Testis (tissue), 3 donors: ENCODE results near the gene SMC5. TPM values are rescaled to one million over a fixed set of nuclear protein-coding genes. Genes with fewer than 3 reads are reported as not detected.

Experiments used
- DNase-seq: peaks from one replicate; pipeline ENCODE4 v3.0.0-alpha.2; 2019
- H3K27ac ChIP-seq, 2 donors: fragments of 200-600 bp; sonication (generic); one replicate each; pipeline ENCODE4 v1.5.1; 2019
- H3K27me3 ChIP-seq: fragments of 200-600 bp; sonication (generic); one replicate; pipeline ENCODE4 v1.5.1; 2019
- H3K36me3 ChIP-seq: fragments of 200-600 bp; sonication (generic); one replicate; pipeline ENCODE4 v1.5.1; 2017; ENCODE audit warnings: low read depth; ENCODE audit errors: missing control alignments
- H3K4me1 ChIP-seq: fragments of 200-600 bp; sonication (generic); one replicate; pipeline ENCODE4 v1.5.1; 2019
- H3K4me3 ChIP-seq, 2 donors: fragments of 200-600 bp; sonication (generic); one replicate each; pipeline ENCODE4 v1.5.1; 2017 to 2019
- H3K9me3 ChIP-seq: fragments of 200-600 bp; sonication (generic); one replicate; pipeline ENCODE4 v1.5.1; 2017
- POLR2A ChIP-seq: fragments of 450-650 bp; IDR thresholded peaks from one replicate; pipeline ENCODE4 v1.6.1; 2017; ENCODE audit warnings: antibody characterized with exemption, mild to moderate bottlenecking, moderate library complexity
- WGBS, 2 donors: methylation state at CpG; one replicate each; pipeline ENCODE4 v1.1.5; 2018; 5-methylcytosine and 5-hydroxymethylcytosine counted together
- intact Hi-C: fragments of 100-400 bp; cut with DNase I; formaldehyde crosslinking; loops from one replicate; pipeline ENCODE4 v1.15.1; 2023; ENCODE audit warnings: low total_unique reads
- polyA plus RNA-seq: library from polyadenylated mRNA; stranded (reverse); fragments of 350-450 nt; fragmentation: Illumina TruSeq; extraction: RNeasy Lipid Tissue Mini Kit (QIAGEN cat#74804); gene quantifications from one replicate; pipeline ENCODE4 v1.2.3, GENCODE V29; 2014; ENCODE audit warnings: low read depth, low replicate concordance; ENCODE audit not compliant: insufficient read depth
- total RNA-seq, 2 donors: library from RNA; depleted of rRNA; stranded (reverse); fragments of >200 nt; gene quantifications; one replicate each; pipeline ENCODE4 v1.2.3, GENCODE V29; 2016
- TF ChIP-seq, protein P1 (sequence below), 3 experiments: fragments of 450-650 bp in 2 of 3; fragments of 200-600 bp in 1 of 3; sonication (generic) in 1 of 3; IDR thresholded peaks; one replicate each; pipeline ENCODE4 v1.5.1; 2016 to 2019; ENCODE audit warnings: antibody characterized with exemption in 3 of 3, mild to moderate bottlenecking in 2 of 3, moderate library complexity in 1 of 3

Gene SMC5
- total and polyA plus RNA-seq, 3 donors from 2014 or later: 11.9 to 42.6 (median 39.0) TPM

DNA sequence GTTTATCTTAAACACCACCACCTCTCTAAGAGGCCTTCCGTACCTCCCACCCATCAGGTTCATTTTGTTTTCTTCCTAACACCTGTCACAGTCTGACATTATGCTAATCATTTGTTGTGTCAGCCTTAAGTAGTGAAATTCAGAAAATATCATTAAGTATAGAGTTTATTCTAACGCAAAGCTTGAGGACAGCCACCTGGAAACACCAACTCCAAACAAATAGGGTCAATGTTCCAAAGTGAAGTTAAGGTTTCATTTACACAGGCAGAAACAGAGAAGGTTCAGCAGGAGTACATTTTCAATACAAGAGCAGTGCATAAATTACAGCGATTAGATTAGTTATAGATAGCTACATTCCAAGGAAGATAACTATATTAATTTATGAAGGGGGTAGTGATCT is 1.3 kb upstream of the SMC5 start:
- H3K4me3 ChIP-seq: peak overlapping the region in 1 of 2 donors; percentile 99
- no peak for DNase-seq
- intact Hi-C loops: no loop called here
- TF ChIP-seq POLR2A: no peak
- TF ChIP-seq, protein P1, sequence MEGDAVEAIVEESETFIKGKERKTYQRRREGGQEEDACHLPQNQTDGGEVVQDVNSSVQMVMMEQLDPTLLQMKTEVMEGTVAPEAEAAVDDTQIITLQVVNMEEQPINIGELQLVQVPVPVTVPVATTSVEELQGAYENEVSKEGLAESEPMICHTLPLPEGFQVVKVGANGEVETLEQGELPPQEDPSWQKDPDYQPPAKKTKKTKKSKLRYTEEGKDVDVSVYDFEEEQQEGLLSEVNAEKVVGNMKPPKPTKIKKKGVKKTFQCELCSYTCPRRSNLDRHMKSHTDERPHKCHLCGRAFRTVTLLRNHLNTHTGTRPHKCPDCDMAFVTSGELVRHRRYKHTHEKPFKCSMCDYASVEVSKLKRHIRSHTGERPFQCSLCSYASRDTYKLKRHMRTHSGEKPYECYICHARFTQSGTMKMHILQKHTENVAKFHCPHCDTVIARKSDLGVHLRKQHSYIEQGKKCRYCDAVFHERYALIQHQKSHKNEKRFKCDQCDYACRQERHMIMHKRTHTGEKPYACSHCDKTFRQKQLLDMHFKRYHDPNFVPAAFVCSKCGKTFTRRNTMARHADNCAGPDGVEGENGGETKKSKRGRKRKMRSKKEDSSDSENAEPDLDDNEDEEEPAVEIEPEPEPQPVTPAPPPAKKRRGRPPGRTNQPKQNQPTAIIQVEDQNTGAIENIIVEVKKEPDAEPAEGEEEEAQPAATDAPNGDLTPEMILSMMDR (IDR thresholded peaks at IDR 0.05): no peak
- no peaks in the 10 kb centered on the region for H3K36me3 ChIP-seq
- H3K9me3 ChIP-seq: no peaks in the 10 kb centered on the region
- peak overlapping the region; percentile 97 to 98 for H3K27ac ChIP-seq
- peaks cover 49% of the 10 kb centered on the region for H3K4me1 ChIP-seq
- no peaks in the 10 kb centered on the region for H3K27me3 ChIP-seq
- WGBS, 2 donors: 19 to 34% methylated on average over 3 of the region's 3 CpGs

DNA sequence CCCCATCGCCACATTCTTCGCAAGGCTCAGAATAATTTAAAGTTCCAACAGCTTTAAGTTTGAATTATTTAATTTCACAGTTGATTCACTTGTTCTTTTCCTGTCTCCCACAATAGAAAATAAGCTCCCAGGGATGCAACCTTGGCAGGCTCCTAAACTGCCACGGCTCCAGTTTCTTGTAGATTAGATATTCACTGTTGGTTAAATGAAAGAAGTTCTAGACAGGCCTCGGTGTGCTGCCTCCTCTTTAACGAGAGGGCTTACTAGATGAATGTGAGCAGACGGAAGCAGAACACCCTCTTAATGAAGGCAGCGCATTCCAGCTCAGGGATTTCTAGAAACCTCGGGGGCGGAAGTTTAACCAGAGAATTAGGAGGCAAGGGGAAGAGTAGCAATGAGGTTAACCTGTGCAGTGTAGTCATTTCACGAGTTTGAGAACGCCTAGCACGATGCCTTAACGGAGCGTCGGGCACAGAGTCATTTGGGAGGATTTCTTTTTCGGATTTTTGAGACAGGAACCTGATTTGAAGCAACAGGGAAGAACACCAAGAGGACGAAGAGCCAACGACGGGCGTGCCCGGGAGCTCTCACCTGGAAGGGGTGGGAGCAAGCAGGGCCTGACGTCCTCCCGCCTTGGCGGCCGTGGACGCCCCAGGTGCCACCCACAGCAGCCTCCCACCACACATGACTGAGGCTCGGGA is 637 bp upstream of the SMC5 start:
- DNase-seq: peak; percentile 60
- peak overlapping the region; percentile 97 to 98 for H3K27ac ChIP-seq
- no peaks in the 10 kb centered on the region for H3K36me3 ChIP-seq
- intact Hi-C loops: no loop called here
- H3K27me3 ChIP-seq: no peaks in the 10 kb centered on the region
- H3K4me1 ChIP-seq: peaks cover 49% of the 10 kb centered on the region
- H3K4me3 ChIP-seq: peak overlapping the region; percentile 93 to 99
- TF ChIP-seq POLR2A: no peak
- TF ChIP-seq, protein P1 (IDR thresholded peaks at IDR 0.05): no peak
- WGBS, 2 donors: 3% methylated on average over 26 to 27 of the region's 27 CpGs
- no peaks in the 10 kb centered on the region for H3K9me3 ChIP-seq

DNA sequence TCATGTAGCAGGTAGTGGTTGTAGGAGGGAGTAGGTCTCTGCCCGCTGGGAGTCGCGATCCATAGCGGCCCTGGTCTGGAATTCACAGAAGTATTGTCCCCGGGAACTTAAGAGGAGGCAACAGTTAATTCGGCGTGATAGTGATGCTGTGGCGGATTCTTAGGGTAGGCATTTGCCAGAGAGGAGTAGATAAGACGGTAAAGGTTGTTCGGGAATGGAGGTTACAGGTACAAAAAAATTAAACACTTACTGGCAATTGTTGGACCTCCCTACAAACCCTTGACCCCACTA is 679 bp downstream of the SMC5 start:
- Histone ChIP-seq H3K27me3 (no peaks in the 10 kb centered on the region), H3K4me3 (peak overlapping the region; percentile 93 to 99), H3K9me3 (no peaks in the 10 kb centered on the region), H3K36me3 (no peaks in the 10 kb centered on the region), H3K27ac (peak overlapping the region; percentile 97 to 98), H3K4me1 (peaks cover 49% of the 10 kb centered on the region)
- 0% methylated on average over 10 of the region's 10 CpGs for WGBS, 2 donors
- TF ChIP-seq, protein P1 (IDR thresholded peaks at IDR 0.05): no peak
- intact Hi-C loops: no loop called here
- no peak for DNase-seq

DNA sequence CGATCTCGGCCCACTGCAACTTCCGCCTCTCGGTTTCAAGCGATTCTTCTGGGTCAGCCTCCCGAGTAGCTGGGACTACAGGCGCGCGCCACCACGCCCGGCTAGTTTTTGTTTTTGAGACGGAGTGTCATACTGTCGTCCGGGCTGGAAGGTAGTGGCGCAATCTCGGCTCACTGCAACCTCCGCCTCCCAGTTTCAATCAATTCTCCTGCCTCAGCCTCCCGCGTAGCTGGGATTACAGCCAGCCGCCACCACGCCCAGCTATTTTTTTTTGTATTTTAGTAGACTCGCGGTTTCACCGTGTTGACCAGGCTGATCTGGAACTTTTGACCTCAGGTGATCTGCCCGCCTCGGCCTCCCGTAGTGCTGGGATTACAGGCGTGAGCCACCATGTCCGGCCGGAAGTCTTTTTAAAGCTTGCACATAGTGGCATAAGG is 1.2 kb downstream of the SMC5 start:
- Histone ChIP-seq H3K27me3 (no peaks in the 10 kb centered on the region), H3K4me3 (peak overlapping the region; percentile 93 to 99), H3K9me3 (no peaks in the 10 kb centered on the region), H3K4me1 (peaks cover 46% of the 10 kb centered on the region), H3K27ac (peak overlapping the region; percentile 97 to 98), H3K36me3 (no peaks in the 10 kb centered on the region)
- WGBS, 2 donors: 61 to 69% methylated on average over 22 to 30 of the region's 30 CpGs
- intact Hi-C loops: no loop called here
- TF ChIP-seq POLR2A: no peak
- TF ChIP-seq, protein P1 (IDR thresholded peaks at IDR 0.05): no peak
- DNase-seq: peak; percentile 25

DNA sequence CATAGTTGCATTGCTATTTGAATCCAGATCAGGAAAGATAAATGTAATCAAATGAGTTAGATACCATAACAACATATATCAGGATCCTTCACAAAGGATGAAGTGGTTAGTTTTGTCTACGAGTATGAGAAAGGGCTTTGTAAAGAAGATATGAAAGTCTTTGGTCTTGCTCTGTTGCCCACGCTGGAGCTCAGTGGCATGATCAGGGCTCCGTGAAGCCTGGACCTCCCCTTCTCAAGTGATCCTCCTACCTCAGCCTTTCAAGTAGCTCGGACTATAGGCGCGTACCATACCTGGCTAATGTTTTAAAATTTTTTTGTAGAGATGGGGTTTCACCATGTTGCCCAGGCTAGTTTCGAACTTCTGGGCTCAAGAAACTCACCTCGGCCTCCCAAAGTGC is 1.8 kb downstream of the SMC5 start:
- WGBS, 2 donors: 54 to 64% methylated on average over 8 of the region's 8 CpGs
- H3K4me1 ChIP-seq: peaks cover 42% of the 10 kb centered on the region
- intact Hi-C loops: no loop called here

More for the DNA sequence above, 1.8 kb downstream of the SMC5 start:
- Histone ChIP-seq H3K36me3 (no peaks in the 10 kb centered on the region), H3K27ac (peak overlapping the region in 1 of 2 donors; percentile 32), H3K9me3 (no peaks in the 10 kb centered on the region), H3K4me3 (peak overlapping the region; percentile 93 to 99), H3K27me3 (no peaks in the 10 kb centered on the region)
- no peak for TF ChIP-seq POLR2A
- TF ChIP-seq, protein P1 (IDR thresholded peaks at IDR 0.05): no peak
- DNase-seq: no peak
